Endodermal cell (in vitro differentiated cells): Measurements from ENCODE around the gene PCNT. TPM values are rescaled to one million over a fixed set of nuclear protein-coding genes. Genes with fewer than 3 reads are reported as not detected.

ENCODE experiments used
- DNase-seq: peaks from one replicate; pipeline ENCODE4 v3.0.0-alpha.2; 2017
- H3K27ac ChIP-seq: 2 replicates; pipeline ENCODE4 v1.5.1; 2013; ENCODE audit warnings: mild to moderate bottlenecking, low read depth, low read length, moderate library complexity
- H3K27me3 ChIP-seq: 2 replicates; pipeline ENCODE4 v1.6.1; 2013; ENCODE audit warnings: mild to moderate bottlenecking, low read length, moderate library complexity; ENCODE audit not compliant: insufficient read depth, control insufficient read depth, poor library complexity, severe bottlenecking
- H3K36me3 ChIP-seq: 2 replicates; pipeline ENCODE4 v1.7.0; 2013; ENCODE audit warnings: mild to moderate bottlenecking, low read length, moderate library complexity; ENCODE audit not compliant: control insufficient read depth, insufficient read depth
- H3K4me1 ChIP-seq: one replicate; pipeline ENCODE4 v1.7.0; 2013; ENCODE audit warnings: low read length; ENCODE audit not compliant: control insufficient read depth, insufficient read depth
- H3K4me3 ChIP-seq: 2 replicates; pipeline ENCODE4 v1.5.1; 2013; ENCODE audit warnings: mild to moderate bottlenecking, low read length, moderate library complexity
- H3K9ac ChIP-seq: 2 replicates; pipeline ENCODE4 v1.6.1; 2013; ENCODE audit warnings: mild to moderate bottlenecking, low read length, moderate library complexity; ENCODE audit not compliant: poor library complexity, severe bottlenecking; ENCODE audit errors: extremely low read depth
- H3K9me3 ChIP-seq: 2 replicates; pipeline ENCODE4 v1.6.1; 2013; ENCODE audit warnings: mild to moderate bottlenecking, low read length, moderate library complexity; ENCODE audit not compliant: control insufficient read depth
- H3K27ac Mint-ChIP-seq: 2 replicates; pipeline ENCODE4 v1.8.0; 2020; ENCODE audit warnings: mixed read lengths
- H3K27me3 Mint-ChIP-seq: 2 replicates; pipeline ENCODE4 v1.8.0; 2021; ENCODE audit warnings: mild to moderate bottlenecking, mixed read lengths; ENCODE audit not compliant: insufficient read depth
- H3K36me3 Mint-ChIP-seq: 2 replicates; pipeline ENCODE4 v1.8.0; 2020; ENCODE audit warnings: low read depth, mixed read lengths
- H3K4me1 Mint-ChIP-seq: 2 replicates; pipeline ENCODE4 v1.8.0; 2020; ENCODE audit warnings: mixed read lengths
- H3K4me3 Mint-ChIP-seq: 2 replicates; pipeline ENCODE4 v1.8.0; 2020; ENCODE audit warnings: mild to moderate bottlenecking, moderate library complexity, mixed read lengths
- H3K9me3 Mint-ChIP-seq: 2 replicates; pipeline ENCODE4 v1.8.0; 2020; ENCODE audit warnings: mild to moderate bottlenecking, mixed read lengths
- WGBS, 2 experiments: methylation state at CpG; one replicate each; pipeline versions ENCODE4 v1.1.5 to v1.1.7; 2013; ENCODE audit warnings: missing lambda C conversion rate in 2 of 2, mixed read lengths in 1 of 2; ENCODE audit not compliant: insufficient coverage in 1 of 2, insufficient read length in 1 of 2; 5-methylcytosine and 5-hydroxymethylcytosine counted together
- total RNA-seq, 2 donors: library from RNA; stranded (reverse); fragmentation: NEBNext Ultra II Directional in 1 of 2; extraction: Animal tissue kit (Norgen Biotek cat#: 25700) in 1 of 2; gene quantifications; 2 replicates in 1 of 2; 3 replicates in 1 of 2; pipeline ENCODE4 v1.2.1, GENCODE V29; 2021
- TF ChIP-seq, protein P1 (sequence below): fragments of 200-600 bp; sonication (generic); conservative IDR thresholded peaks from 2 replicates; pipeline ENCODE4 v1.5.0; 2021; ENCODE audit warnings: antibody characterized with exemption, mild to moderate bottlenecking

PCNT gene
- total RNA-seq, 2 donors from 2014 or later, result 40.1 to 40.7 TPM

DNA sequence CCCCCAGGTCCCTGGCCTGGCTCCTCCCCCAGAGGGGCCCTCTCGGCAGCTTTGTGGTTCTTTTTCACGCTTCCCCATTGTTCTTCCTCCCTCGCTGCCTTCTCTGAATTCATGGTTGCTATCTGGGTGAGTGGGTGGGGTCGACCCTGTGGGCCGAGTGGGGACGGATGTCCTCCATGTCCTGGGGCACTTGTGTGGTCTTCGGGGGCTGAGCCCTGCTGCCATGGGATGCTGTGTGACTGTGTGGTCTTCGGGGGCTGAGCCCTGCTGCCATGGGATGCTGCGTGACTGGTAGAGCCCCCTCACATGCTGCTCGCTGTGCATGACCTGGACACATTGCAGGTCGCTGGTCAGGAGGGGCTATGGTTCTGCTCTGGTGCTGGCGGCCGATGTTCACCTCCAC lies 113.1 kb downstream of the PCNT start:
- peaks cover 78% of the 10 kb centered on the region for H3K36me3 ChIP-seq
- no peak overlapping the region for H3K9ac ChIP-seq
- DNase-seq, result no peak
- H3K27ac Mint-ChIP-seq, result peak overlapping the region; percentile 28
- TF ChIP-seq, protein P1, sequence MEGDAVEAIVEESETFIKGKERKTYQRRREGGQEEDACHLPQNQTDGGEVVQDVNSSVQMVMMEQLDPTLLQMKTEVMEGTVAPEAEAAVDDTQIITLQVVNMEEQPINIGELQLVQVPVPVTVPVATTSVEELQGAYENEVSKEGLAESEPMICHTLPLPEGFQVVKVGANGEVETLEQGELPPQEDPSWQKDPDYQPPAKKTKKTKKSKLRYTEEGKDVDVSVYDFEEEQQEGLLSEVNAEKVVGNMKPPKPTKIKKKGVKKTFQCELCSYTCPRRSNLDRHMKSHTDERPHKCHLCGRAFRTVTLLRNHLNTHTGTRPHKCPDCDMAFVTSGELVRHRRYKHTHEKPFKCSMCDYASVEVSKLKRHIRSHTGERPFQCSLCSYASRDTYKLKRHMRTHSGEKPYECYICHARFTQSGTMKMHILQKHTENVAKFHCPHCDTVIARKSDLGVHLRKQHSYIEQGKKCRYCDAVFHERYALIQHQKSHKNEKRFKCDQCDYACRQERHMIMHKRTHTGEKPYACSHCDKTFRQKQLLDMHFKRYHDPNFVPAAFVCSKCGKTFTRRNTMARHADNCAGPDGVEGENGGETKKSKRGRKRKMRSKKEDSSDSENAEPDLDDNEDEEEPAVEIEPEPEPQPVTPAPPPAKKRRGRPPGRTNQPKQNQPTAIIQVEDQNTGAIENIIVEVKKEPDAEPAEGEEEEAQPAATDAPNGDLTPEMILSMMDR, result no peak
- H3K27me3 Mint-ChIP-seq, result no peaks in the 10 kb centered on the region
- H3K4me1 ChIP-seq, result no peaks in the 10 kb centered on the region
- no peaks in the 10 kb centered on the region for H3K4me1 Mint-ChIP-seq
- H3K9me3 Mint-ChIP-seq, result no peaks in the 10 kb centered on the region
- peak overlapping the region; percentile 44 for H3K27ac ChIP-seq
- H3K9me3 ChIP-seq, result no peaks in the 10 kb centered on the region
- H3K4me3 Mint-ChIP-seq, result no peak overlapping the region
- H3K4me3 ChIP-seq, result no peak overlapping the region
- peaks cover 75% of the 10 kb centered on the region for H3K36me3 Mint-ChIP-seq
- no peaks in the 10 kb centered on the region for H3K27me3 ChIP-seq
- 90 to 94% methylated on average over 6 to 13 of the region's 13 CpGs for WGBS, 2 experiments

DNA sequence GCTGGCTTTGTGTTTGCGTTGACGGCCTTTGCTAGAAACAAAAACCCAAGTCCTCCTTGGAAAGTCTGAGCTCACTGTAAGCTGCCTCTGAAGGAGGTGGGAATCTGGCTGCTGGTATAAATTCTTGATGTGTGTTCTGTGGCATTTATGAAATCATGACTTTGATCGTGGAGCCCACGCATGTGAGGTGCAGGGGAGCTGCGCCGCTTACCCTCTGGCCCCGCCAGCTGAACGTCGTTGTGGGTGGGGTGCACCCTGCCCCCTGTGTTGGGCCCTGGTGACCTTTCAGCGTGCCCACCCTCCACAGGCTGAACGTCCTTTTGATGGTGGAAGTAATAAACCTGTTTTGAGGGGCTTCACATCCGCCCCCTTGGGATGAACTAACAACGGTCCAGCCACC lies 113.6 kb downstream of the PCNT start:
- Histone ChIP-seq H3K9ac (no peak overlapping the region), H3K4me3 (no peak overlapping the region), H3K36me3 (peaks cover 78% of the 10 kb centered on the region), H3K9me3 (no peaks in the 10 kb centered on the region), H3K27ac (no peak overlapping the region), H3K27me3 (no peaks in the 10 kb centered on the region), H3K4me1 (no peaks in the 10 kb centered on the region)
- WGBS, 2 experiments, result 93 to 98% methylated on average over 6 to 13 of the region's 13 CpGs
- H3K27me3 Mint-ChIP-seq, result no peaks in the 10 kb centered on the region
- TF ChIP-seq, protein P1, result no peak
- no peak for DNase-seq
- H3K36me3 Mint-ChIP-seq, result peaks cover 75% of the 10 kb centered on the region
- H3K9me3 Mint-ChIP-seq, result no peaks in the 10 kb centered on the region
- H3K27ac Mint-ChIP-seq, result no peak overlapping the region
- no peak overlapping the region for H3K4me3 Mint-ChIP-seq
- no peaks in the 10 kb centered on the region for H3K4me1 Mint-ChIP-seq

DNA sequence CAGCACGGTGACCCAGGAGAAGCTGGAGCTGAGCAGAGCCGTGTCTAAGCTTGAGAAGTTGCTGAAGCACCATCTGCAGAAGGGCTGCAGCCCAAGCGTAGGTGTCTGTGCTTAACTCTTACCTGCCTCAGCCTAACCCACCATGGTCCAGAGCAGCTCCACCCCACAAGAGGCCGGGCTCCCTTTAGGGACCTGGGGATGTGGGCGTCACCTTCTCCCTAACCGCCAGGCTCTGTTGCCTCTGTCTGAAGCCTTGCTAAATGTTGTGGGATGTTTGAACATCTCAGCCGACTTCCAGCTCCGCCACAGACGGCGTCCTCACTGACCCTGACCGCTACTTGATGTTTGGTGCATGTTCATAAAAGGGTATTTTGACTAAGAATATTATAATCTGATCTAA lies 114.3 kb downstream of the PCNT start:
- H3K27me3 ChIP-seq, result no peaks in the 10 kb centered on the region
- H3K4me3 Mint-ChIP-seq, result no peak overlapping the region
- no peaks in the 10 kb centered on the region for H3K9me3 ChIP-seq
- H3K27ac ChIP-seq, result no peak overlapping the region
- 96% methylated on average over 10 to 11 of the region's 11 CpGs for WGBS, 2 experiments
- peaks cover 79% of the 10 kb centered on the region for H3K36me3 Mint-ChIP-seq
- H3K36me3 ChIP-seq, result peaks cover 83% of the 10 kb centered on the region
- no peaks in the 10 kb centered on the region for H3K27me3 Mint-ChIP-seq
- H3K27ac Mint-ChIP-seq, result no peak overlapping the region
- H3K4me1 Mint-ChIP-seq, result no peaks in the 10 kb centered on the region
- no peaks in the 10 kb centered on the region for H3K9me3 Mint-ChIP-seq
- H3K9ac ChIP-seq, result no peak overlapping the region
- DNase-seq, result no peak
- no peak overlapping the region for H3K4me3 ChIP-seq
- H3K4me1 ChIP-seq, result no peaks in the 10 kb centered on the region
- TF ChIP-seq, protein P1, result no peak
